Type B pancreatic cell (in vitro differentiated cells): ENCODE measurements around the gene CTNND2. TPM values are rescaled to one million over a fixed set of nuclear protein-coding genes. Genes with fewer than 3 reads are reported as not detected.

Experiments
- DNase-seq: peaks from one replicate; pipeline ENCODE4 v3.0.0; 2021; ENCODE audit warnings: mixed read lengths; ENCODE audit not compliant: unreplicated experiment; ENCODE audit errors: extremely low spot score
- H3K27ac Mint-ChIP-seq: 2 replicates; pipeline ENCODE4 v1.8.0; 2021; ENCODE audit warnings: mild to moderate bottlenecking, mixed read lengths
- H3K27me3 Mint-ChIP-seq: 2 replicates; pipeline ENCODE4 v1.8.0; 2021; ENCODE audit warnings: mixed read lengths
- H3K36me3 Mint-ChIP-seq: 2 replicates; pipeline ENCODE4 v1.8.0; 2021; ENCODE audit warnings: mixed read lengths
- H3K4me1 Mint-ChIP-seq: one replicate; pipeline ENCODE4 v1.8.0; 2021; ENCODE audit warnings: mixed read lengths; ENCODE audit not compliant: unreplicated experiment
- H3K4me3 Mint-ChIP-seq: 2 replicates; pipeline ENCODE4 v1.8.0; 2021; ENCODE audit warnings: mild to moderate bottlenecking, mixed read lengths
- H3K9me3 Mint-ChIP-seq: 2 replicates; pipeline ENCODE4 v1.8.0; 2021; ENCODE audit warnings: mixed read lengths
- CTCF ChIP-seq: fragments of 200-600 bp; sonication (generic); conservative IDR thresholded peaks from 2 replicates; pipeline ENCODE4 v1.5.0; 2021; ENCODE audit warnings: antibody characterized with exemption, mild to moderate bottlenecking
- total RNA-seq: library from RNA; stranded (reverse); gene quantifications from 2 replicates; pipeline ENCODE4 v1.2.1, GENCODE V29; 2021; ENCODE audit warnings: low replicate concordance

CTNND2 gene
- total RNA-seq, 1 donor from 2014 or later: 49.5 TPM

- no peak for DNase-seq
- TF ChIP-seq CTCF: no peak
- Mint-ChIP-seq H3K36me3 (peaks cover 4% of the 10 kb centered on the region), H3K4me3 (no peak overlapping the region), H3K9me3 (no peaks in the 10 kb centered on the region), H3K27ac (no peak overlapping the region), H3K4me1 (no peaks in the 10 kb centered on the region), H3K27me3 (no peaks in the 10 kb centered on the region)
Observed at GRCh38 chr5:11555171-11555570, 349.1 kb downstream of the CTNND2 start.

- peaks cover 5% of the 10 kb centered on the region for H3K9me3 Mint-ChIP-seq
- H3K27ac Mint-ChIP-seq: no peak overlapping the region
- H3K27me3 Mint-ChIP-seq: no peaks in the 10 kb centered on the region
- no peak overlapping the region for H3K4me3 Mint-ChIP-seq
- no peak for TF ChIP-seq CTCF
- DNase-seq: no peak
- no peaks in the 10 kb centered on the region for H3K36me3 Mint-ChIP-seq
- no peaks in the 10 kb centered on the region for H3K4me1 Mint-ChIP-seq
Observed at GRCh38 chr5:11547730-11548129, 356.5 kb downstream of the CTNND2 start.

GRCh38 chr5:11547140-11547539 is 357.1 kb downstream of the CTNND2 start:
- Mint-ChIP-seq H3K9me3 (peaks cover 5% of the 10 kb centered on the region), H3K4me1 (no peaks in the 10 kb centered on the region), H3K36me3 (no peaks in the 10 kb centered on the region), H3K27me3 (no peaks in the 10 kb centered on the region), H3K4me3 (no peak overlapping the region), H3K27ac (no peak overlapping the region)
- no peak for DNase-seq
- TF ChIP-seq CTCF: no peak

DNA sequence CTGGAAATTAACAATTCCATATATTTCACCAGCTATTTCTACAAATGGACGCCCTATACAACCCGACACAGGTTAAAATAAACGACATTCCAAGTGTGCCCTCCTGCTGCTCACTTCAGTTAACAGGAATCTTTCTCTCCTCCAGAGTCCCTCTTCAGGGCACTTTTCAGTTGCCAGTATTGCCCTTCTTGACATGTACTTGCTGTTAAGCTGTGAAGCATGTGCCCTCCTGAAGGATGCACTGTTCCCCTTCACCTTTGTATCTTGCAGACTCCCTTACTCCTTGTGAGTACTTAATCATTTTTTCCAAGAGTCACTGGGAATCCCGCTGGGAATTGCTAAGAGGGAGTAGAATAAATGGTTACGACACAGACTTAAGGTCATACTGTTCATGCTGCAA is 364.1 kb downstream of the CTNND2 start:
- Mint-ChIP-seq H3K27me3 (no peaks in the 10 kb centered on the region), H3K36me3 (no peaks in the 10 kb centered on the region), H3K4me1 (no peaks in the 10 kb centered on the region), H3K4me3 (no peak overlapping the region), H3K9me3 (peaks cover 5% of the 10 kb centered on the region), H3K27ac (no peak overlapping the region)
- no peak for DNase-seq
- TF ChIP-seq CTCF: no peak

DNA sequence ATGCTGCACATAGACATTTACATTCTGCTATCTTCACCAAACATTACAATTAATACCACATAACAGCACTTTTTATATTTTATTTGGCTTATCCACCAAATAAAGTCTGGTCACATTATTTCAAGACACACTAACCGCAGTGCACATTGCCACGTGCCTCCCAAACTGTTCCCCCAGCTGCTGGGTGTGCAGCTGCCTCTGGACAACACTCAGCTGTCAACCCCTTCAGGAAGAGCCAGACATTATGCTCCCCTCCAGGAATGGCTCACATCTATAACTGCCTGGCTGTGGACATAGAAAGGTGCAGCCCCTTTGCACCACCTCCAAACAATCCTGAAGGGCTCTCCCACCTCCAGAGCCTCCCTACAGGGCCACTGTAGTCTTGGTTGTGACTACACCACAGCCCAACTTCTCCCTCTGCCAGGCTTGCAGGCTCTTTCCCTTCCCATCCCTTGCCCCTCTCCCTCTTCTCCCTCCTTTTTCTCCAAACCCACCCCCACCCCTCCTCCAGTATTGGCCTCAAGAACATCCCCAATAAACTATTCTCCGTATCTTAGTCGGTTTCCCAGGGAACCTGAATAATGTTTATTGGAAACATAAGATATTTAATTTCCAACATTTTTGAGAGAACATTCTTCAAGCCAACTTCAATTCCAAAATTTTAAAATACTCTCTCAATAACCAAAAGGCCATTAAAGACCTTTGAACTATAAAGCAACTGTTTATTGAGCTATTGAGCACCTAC is 372.3 kb downstream of the CTNND2 start:
- no peak for DNase-seq
- Mint-ChIP-seq H3K27ac (no peak overlapping the region), H3K36me3 (no peaks in the 10 kb centered on the region), H3K4me3 (no peak overlapping the region), H3K9me3 (no peaks in the 10 kb centered on the region), H3K27me3 (no peaks in the 10 kb centered on the region), H3K4me1 (peaks cover 12% of the 10 kb centered on the region)
- no peak for TF ChIP-seq CTCF
